Hepatocyte (in vitro differentiated cells): ENCODE data around the gene SELENOK. TPM values are rescaled to one million over a fixed set of nuclear protein-coding genes. Genes with fewer than 3 reads are reported as not detected.

Experiments
- DNase-seq: peaks from one replicate; pipeline ENCODE4 v3.0.0-alpha.2; 2016; ENCODE audit warnings: low spot score
- H2AFZ ChIP-seq: fragments of 200-600 bp; sonication (generic); 2 replicates; pipeline ENCODE4 v1.6.0; 2016; ENCODE audit warnings: antibody characterized with exemption, mild to moderate bottlenecking
- H3K27ac ChIP-seq: fragments of 200-600 bp; sonication (generic); 2 replicates; pipeline ENCODE4 v1.5.1; 2016; ENCODE audit warnings: mild to moderate bottlenecking
- H3K27me3 ChIP-seq: fragments of 200-600 bp; sonication (generic); 2 replicates; pipeline ENCODE4 v1.6.1; 2016
- H3K36me3 ChIP-seq: fragments of 200-600 bp; sonication (generic); replicated peaks from 2 replicates; pipeline ENCODE4 v1.5.1; 2016; ENCODE audit warnings: low read depth; ENCODE audit not compliant: insufficient read depth
- H3K4me1 ChIP-seq: fragments of 200-600 bp; sonication (generic); 2 replicates; pipeline ENCODE4 v1.5.1; 2016; ENCODE audit warnings: mild to moderate bottlenecking, moderate library complexity; ENCODE audit not compliant: insufficient read depth
- H3K4me2 ChIP-seq: fragments of 200-600 bp; sonication (generic); 2 replicates; pipeline ENCODE4 v1.6.0; 2016
- H3K4me3 ChIP-seq: fragments of 200-600 bp; sonication (generic); 2 replicates; pipeline ENCODE4 v1.5.1; 2016; ENCODE audit warnings: mild to moderate bottlenecking
- H3K79me2 ChIP-seq: fragments of 200-600 bp; sonication (generic); 2 replicates; pipeline ENCODE4 v1.6.0; 2017; ENCODE audit warnings: mild to moderate bottlenecking
- H3K9me2 ChIP-seq: fragments of 200-600 bp; sonication (generic); replicated peaks from 2 replicates; pipeline ENCODE4 v1.6.0; 2017; ENCODE audit warnings: mild to moderate bottlenecking; ENCODE audit not compliant: insufficient read depth
- H3K9me3 ChIP-seq: fragments of 200-600 bp; sonication (generic); 2 replicates; pipeline ENCODE4 v1.5.1; 2016; ENCODE audit warnings: low read depth, mild to moderate bottlenecking
- H4K20me1 ChIP-seq: fragments of 200-600 bp; sonication (generic); 2 replicates; pipeline ENCODE4 v1.6.0; 2016; ENCODE audit warnings: mild to moderate bottlenecking; ENCODE audit not compliant: insufficient read depth, poor library complexity, severe bottlenecking
- EZH2 ChIP-seq: fragments of 200-600 bp; sonication (generic); IDR thresholded peaks from 2 replicates; pipeline ENCODE4 v1.6.1; 2016; ENCODE audit warnings: antibody characterized with exemption, mild to moderate bottlenecking, borderline replicate concordance
- EZH2phosphoT487 ChIP-seq: fragments of 200-600 bp; sonication (generic); IDR thresholded peaks from one replicate; pipeline ENCODE4 v1.6.1; 2018; ENCODE audit warnings: antibody characterized with exemption, mild to moderate bottlenecking, low read depth, moderate library complexity; ENCODE audit not compliant: unreplicated experiment, severe bottlenecking
- WGBS: methylation state at CpG from one replicate; pipeline ENCODE4 v1.1.6; 2016; ENCODE audit warnings: low lambda C conversion rate; ENCODE audit errors: missing lambda C conversion rate; 5-methylcytosine and 5-hydroxymethylcytosine counted together
- polyA plus RNA-seq: library from polyadenylated mRNA; unstranded; fragments of >200 nt; fragmentation: Nextera tagmentation; extraction: Ambion mirVana; gene quantifications from 2 replicates; pipeline ENCODE4 v1.2.1, GENCODE V29; 2016
- total RNA-seq: library from RNA; depleted of rRNA; stranded (reverse); fragments of >200 nt; gene quantifications from 2 replicates; pipeline ENCODE4 v1.2.3, GENCODE V29; 2014
- TF ChIP-seq, protein P1 (sequence below): fragments of 200-600 bp; sonication (generic); IDR thresholded peaks from 2 replicates; pipeline ENCODE4 v1.5.1; 2016; ENCODE audit warnings: antibody characterized with exemption, mild to moderate bottlenecking; ENCODE audit not compliant: poor library complexity

SELENOK gene
- total and polyA plus RNA-seq, 2 experiments from 2014 or later: 59.7 to 155 TPM

DNA sequence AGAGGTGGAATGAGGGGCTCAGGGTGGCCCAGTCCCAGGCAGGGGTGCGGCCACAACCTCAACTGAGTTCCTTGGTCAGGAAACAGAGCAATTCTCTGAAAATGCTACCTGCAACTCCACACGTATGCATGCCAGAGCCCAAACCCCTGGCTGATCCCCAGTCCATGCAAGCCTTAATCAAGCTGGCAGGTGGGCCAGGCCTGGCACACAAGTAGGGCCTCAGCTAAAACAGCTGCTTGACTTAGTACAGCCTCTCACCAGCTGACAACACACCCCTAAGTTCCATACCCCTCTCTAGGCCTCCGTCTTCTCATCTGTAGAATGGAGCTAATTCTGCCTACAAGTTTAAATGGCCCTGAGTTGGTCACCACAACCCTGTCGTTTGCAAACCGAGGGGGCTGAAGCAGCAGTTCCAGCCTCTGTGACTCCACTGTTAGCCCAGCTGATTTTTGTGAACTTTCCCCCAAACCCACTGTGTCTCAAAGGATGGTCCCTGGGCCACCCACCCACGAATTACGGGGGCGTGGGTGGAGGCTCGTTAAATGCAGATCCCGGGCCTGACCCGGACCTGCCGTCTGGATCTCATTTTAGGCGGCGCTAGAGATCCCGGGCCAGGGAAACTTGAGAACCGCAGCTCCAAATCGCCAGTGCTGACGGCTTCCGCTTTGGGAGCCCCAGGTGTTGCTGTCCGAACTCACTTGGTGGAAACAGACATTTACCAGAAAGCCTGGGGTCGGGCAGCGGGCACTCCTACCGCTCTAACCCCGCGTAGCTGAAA is 46.4 kb downstream of the SELENOK start:
- Histone ChIP-seq H4K20me1 (no peaks in the 10 kb centered on the region), H3K36me3 (no peaks in the 10 kb centered on the region), H3K9me3 (no peaks in the 10 kb centered on the region), H3K4me3 (peak overlapping the region; percentile 45), H3K27ac (peak overlapping the region; percentile 96), H3K4me1 (peaks cover 42% of the 10 kb centered on the region), H3K79me2 (peaks cover 18% of the 10 kb centered on the region), H3K4me2 (peak overlapping the region; percentile 92), H3K9me2 (no peaks in the 10 kb centered on the region), H3K27me3 (no peaks in the 10 kb centered on the region), H2AFZ (peak overlapping the region; percentile 67)
- WGBS: 15% methylated on average over 25 of the region's 25 CpGs
- peak; percentile 71 for DNase-seq
- TF ChIP-seq EZH2phosphoT487: no peak
- TF ChIP-seq EZH2: peak; percentile 50
- TF ChIP-seq, protein P1, sequence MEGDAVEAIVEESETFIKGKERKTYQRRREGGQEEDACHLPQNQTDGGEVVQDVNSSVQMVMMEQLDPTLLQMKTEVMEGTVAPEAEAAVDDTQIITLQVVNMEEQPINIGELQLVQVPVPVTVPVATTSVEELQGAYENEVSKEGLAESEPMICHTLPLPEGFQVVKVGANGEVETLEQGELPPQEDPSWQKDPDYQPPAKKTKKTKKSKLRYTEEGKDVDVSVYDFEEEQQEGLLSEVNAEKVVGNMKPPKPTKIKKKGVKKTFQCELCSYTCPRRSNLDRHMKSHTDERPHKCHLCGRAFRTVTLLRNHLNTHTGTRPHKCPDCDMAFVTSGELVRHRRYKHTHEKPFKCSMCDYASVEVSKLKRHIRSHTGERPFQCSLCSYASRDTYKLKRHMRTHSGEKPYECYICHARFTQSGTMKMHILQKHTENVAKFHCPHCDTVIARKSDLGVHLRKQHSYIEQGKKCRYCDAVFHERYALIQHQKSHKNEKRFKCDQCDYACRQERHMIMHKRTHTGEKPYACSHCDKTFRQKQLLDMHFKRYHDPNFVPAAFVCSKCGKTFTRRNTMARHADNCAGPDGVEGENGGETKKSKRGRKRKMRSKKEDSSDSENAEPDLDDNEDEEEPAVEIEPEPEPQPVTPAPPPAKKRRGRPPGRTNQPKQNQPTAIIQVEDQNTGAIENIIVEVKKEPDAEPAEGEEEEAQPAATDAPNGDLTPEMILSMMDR: peak; percentile 39

DNA sequence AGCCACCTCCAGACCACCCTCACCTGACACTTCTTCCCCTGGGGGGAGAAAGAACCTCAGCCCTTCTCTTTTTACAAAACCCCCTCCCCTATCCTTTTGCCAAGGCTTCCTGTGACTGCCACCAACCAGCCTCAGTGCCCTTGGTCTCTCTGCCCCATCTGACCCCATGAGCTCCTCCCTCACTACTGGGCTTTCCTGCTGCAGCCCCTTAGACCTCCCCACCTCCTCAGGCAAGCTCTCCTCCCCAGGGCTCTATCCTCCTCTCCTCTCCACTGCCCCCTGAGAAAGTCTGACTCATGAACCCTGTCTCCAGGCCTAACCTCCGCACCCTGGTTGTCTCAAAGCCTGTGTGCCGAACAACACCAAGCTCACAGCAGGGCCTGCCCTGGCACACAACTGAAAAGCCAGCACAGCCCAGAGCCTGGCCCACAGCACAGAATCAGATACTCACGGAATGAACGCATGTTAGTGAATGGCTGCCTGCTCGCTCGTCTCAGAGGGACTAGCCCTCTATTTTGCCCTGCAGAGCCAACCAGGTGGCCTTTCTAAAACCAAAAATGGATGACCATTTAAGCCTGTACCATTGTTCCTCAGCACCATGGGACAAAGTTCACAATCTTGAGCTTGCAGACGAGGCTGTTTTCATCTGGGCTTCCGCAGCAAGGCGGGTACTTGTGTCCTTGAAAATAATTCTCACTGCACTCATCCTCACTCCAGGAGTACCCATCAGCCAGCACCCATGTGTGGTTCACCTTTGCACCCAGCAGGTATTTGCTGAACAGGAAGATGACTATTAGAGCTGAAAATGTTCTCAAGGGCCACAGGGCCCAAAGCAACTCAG is 47.2 kb downstream of the SELENOK start:
- Histone ChIP-seq H3K4me3 (no peak overlapping the region), H3K27ac (peak overlapping the region; percentile 96), H4K20me1 (no peaks in the 10 kb centered on the region), H3K9me3 (no peaks in the 10 kb centered on the region), H3K27me3 (no peaks in the 10 kb centered on the region), H2AFZ (no peak overlapping the region), H3K36me3 (no peaks in the 10 kb centered on the region), H3K79me2 (peaks cover 27% of the 10 kb centered on the region), H3K4me2 (peak overlapping the region; percentile 92), H3K9me2 (no peaks in the 10 kb centered on the region), H3K4me1 (peaks cover 42% of the 10 kb centered on the region)
- no peak for TF ChIP-seq EZH2
- TF ChIP-seq EZH2phosphoT487: no peak
- TF ChIP-seq, protein P1: no peak
- peak; percentile 50 for DNase-seq
- WGBS: 72% methylated on average over 9 of the region's 9 CpGs

GRCh38 chr3:53843195-53844177 is 48.2 kb downstream of the SELENOK start:
- Histone ChIP-seq H3K4me1 (peaks cover 42% of the 10 kb centered on the region), H3K27ac (peak overlapping the region; percentile 96)
- DNase-seq: no peak

More at GRCh38 chr3:53843195-53844177, 48.2 kb downstream of the SELENOK start:
- Histone ChIP-seq H3K79me2 (peaks cover 35% of the 10 kb centered on the region), H4K20me1 (no peaks in the 10 kb centered on the region), H3K27me3 (no peaks in the 10 kb centered on the region), H3K9me2 (no peaks in the 10 kb centered on the region), H3K9me3 (no peaks in the 10 kb centered on the region), H3K36me3 (no peaks in the 10 kb centered on the region), H2AFZ (no peak overlapping the region), H3K4me2 (peak overlapping the region; percentile 92), H3K4me3 (no peak overlapping the region)
- TF ChIP-seq EZH2phosphoT487 (no peak), EZH2 (no peak)
- TF ChIP-seq, protein P1: no peak
- 71% methylated on average over 10 of the region's 10 CpGs for WGBS
